Ovary (tissue), 9 donors: ENCODE data around the gene ANTXR2. TPM values are rescaled to one million over a fixed set of nuclear protein-coding genes. Genes with fewer than 3 reads are reported as not detected.

ENCODE experiments used
- DNase-seq, 5 donors: peaks; one replicate each; pipeline ENCODE4 v3.0.0-alpha.2; 2019 to 2020
- H3K27ac ChIP-seq, 2 donors: fragments of 200-600 bp; one replicate each; pipeline versions ENCODE4 v1.5.1 to v1.8.0; 2019 to 2022
- H3K27me3 ChIP-seq: fragments of 200-600 bp; one replicate; pipeline ENCODE4 v1.8.0; 2022
- H3K36me3 ChIP-seq: fragments of 200-600 bp; sonication (generic); one replicate; pipeline ENCODE4 v1.5.1; 2019
- H3K4me1 ChIP-seq: one replicate; pipeline ENCODE4 v1.8.1; 2013; ENCODE audit warnings: mild to moderate bottlenecking, moderate library complexity; ENCODE audit not compliant: insufficient read depth
- H3K4me3 ChIP-seq: fragments of 200-600 bp; sonication (generic); one replicate; pipeline ENCODE4 v1.5.1; 2017
- H3K9me3 ChIP-seq, 2 donors: fragments of 200-600 bp in 1 of 2; sonication (generic) in 1 of 2; one replicate each; pipeline versions ENCODE4 v1.5.1 to v1.8.1; 2013 to 2019; ENCODE audit warnings: mild to moderate bottlenecking in 1 of 2, moderate library complexity in 1 of 2
- CTCF ChIP-seq, 3 donors: fragments of 450-650 bp in 2 of 3; fragments of 200-600 bp in 1 of 3; IDR thresholded peaks; one replicate each; pipeline versions ENCODE4 v1.5.1 to v1.8.0; 2016 to 2022; ENCODE audit warnings: antibody characterized with exemption in 3 of 3, mild to moderate bottlenecking in 1 of 3
- EP300 ChIP-seq: sonication (generic); formaldehyde crosslinking; IDR thresholded peaks from one replicate; pipeline ENCODE4 v1.6.1; 2017; ENCODE audit warnings: antibody characterized with exemption
- POLR2A ChIP-seq: fragments of 450-650 bp; IDR thresholded peaks from one replicate; pipeline ENCODE4 v1.6.1; 2017; ENCODE audit warnings: antibody characterized with exemption, mild to moderate bottlenecking, moderate library complexity
- WGBS, 3 donors: extraction: QIAGEN DNeasy Blood & Tissue Kit in 1 of 3; methylation state at CpG; one replicate each; pipeline versions ENCODE4 v1.1.5 to v1.1.7; 2013 to 2017; 5-methylcytosine and 5-hydroxymethylcytosine counted together
- intact Hi-C, 4 donors: fragments of 100-400 bp; cut with DNase I; formaldehyde crosslinking; loops; one replicate each; pipeline versions ENCODE4 v1.11.0 to v1.15.1; 2022 to 2023
- polyA plus RNA-seq, 2 donors: library from polyadenylated mRNA; stranded (reverse); fragments of 200-250 nt in 1 of 2; fragments of 350-450 nt in 1 of 2; fragmentation: Illumina TruSeq in 1 of 2; extraction: RNeasy Lipid Tissue Mini Kit (QIAGEN cat#74804) in 1 of 2; gene quantifications; one replicate each; pipeline ENCODE4 v1.2.3, GENCODE V29; 2013 to 2014
- total RNA-seq, 7 donors: library from RNA; depleted of rRNA in 2 of 7; stranded (reverse); fragments of >200 nt in 2 of 7; fragmentation: NEBNext Ultra II Directional in 3 of 7; extraction: Animal tissue kit (Norgen Biotek cat#: 25700) in 3 of 7; gene quantifications; one replicate each; pipeline versions ENCODE4 v1.1.0 to v1.2.4, GENCODE V29; 2016 to 2023
- donor health status: DM: no; HTN: no; CAD: no; lungs with moderate emphysema.
- donor health status: DM: no; HTN: no; CAD: no.
- donor health status: Bipolar disorder and iron deficiency.
- donor health status: DM: yes; HTN: yes; CAD: no.
- donor health status: DM: no; HTN: no; CAD: no.
- donor health status: DM: yes; HTN: yes; CAD: no.

The ANTXR2 gene
- total and polyA plus RNA-seq, 9 donors: 64.4 to 231 (median 88.7) TPM

GRCh38 chr4:80062527-80062926 is 10.5 kb downstream of the ANTXR2 start:
- intact Hi-C loops: no loop called here

GRCh38 chr4:80060804-80061203 is 12.2 kb downstream of the ANTXR2 start:
- no peak for TF ChIP-seq EP300
- TF ChIP-seq POLR2A: no peak
- TF ChIP-seq CTCF (IDR thresholded peaks at IDR 0.05): no peak
- H3K9me3 ChIP-seq: no peaks in the 10 kb centered on the region
- no peaks in the 10 kb centered on the region for H3K4me1 ChIP-seq
- intact Hi-C loops: no loop called here
- no peaks in the 10 kb centered on the region for H3K27me3 ChIP-seq
- DNase-seq: no peak
- H3K27ac ChIP-seq: no peak overlapping the region
- H3K36me3 ChIP-seq: no peaks in the 10 kb centered on the region
- 95 to 98% (median 96%) methylated on average over 4 of the region's 4 CpGs for WGBS, 3 donors
- H3K4me3 ChIP-seq: no peak overlapping the region

More at GRCh38 chr4:80062527-80062926, 10.5 kb downstream of the ANTXR2 start:
- Histone ChIP-seq H3K4me3 (no peak overlapping the region), H3K9me3 (no peaks in the 10 kb centered on the region), H3K4me1 (no peaks in the 10 kb centered on the region), H3K36me3 (no peaks in the 10 kb centered on the region), H3K27me3 (no peaks in the 10 kb centered on the region), H3K27ac (no peak overlapping the region)
- TF ChIP-seq POLR2A (no peak), CTCF (IDR thresholded peaks at IDR 0.05) (no peak), EP300 (no peak)
- 84 to 90% (median 86%) methylated on average over 3 of the region's 3 CpGs for WGBS, 3 donors
- no peak for DNase-seq

GRCh38 chr4:80058740-80059139 is 14.3 kb downstream of the ANTXR2 start:
- TF ChIP-seq POLR2A (no peak), CTCF (IDR thresholded peaks at IDR 0.05) (no peak), EP300 (no peak)
- Histone ChIP-seq H3K4me1 (no peaks in the 10 kb centered on the region), H3K36me3 (no peaks in the 10 kb centered on the region), H3K27ac (no peak overlapping the region), H3K9me3 (no peaks in the 10 kb centered on the region), H3K27me3 (no peaks in the 10 kb centered on the region), H3K4me3 (no peak overlapping the region)
- 74 to 81% (median 79%) methylated on average over 2 of the region's 2 CpGs for WGBS, 3 donors
- intact Hi-C loops: no loop called here
- no peak for DNase-seq

GRCh38 chr4:80054375-80054774 is 18.7 kb downstream of the ANTXR2 start:
- TF ChIP-seq CTCF (IDR thresholded peaks at IDR 0.05) (no peak), POLR2A (no peak), EP300 (no peak)
- no peak for DNase-seq
- H3K4me1 ChIP-seq: peaks cover 2% of the 10 kb centered on the region
- WGBS, 3 donors: 51 to 71% (median 57%) methylated on average over 4 of the region's 4 CpGs
- H3K9me3 ChIP-seq: no peaks in the 10 kb centered on the region
- no peaks in the 10 kb centered on the region for H3K36me3 ChIP-seq
- no peak overlapping the region for H3K4me3 ChIP-seq
- H3K27me3 ChIP-seq: no peaks in the 10 kb centered on the region
- H3K27ac ChIP-seq: no peak overlapping the region
- intact Hi-C loops: no loop called here
